ENCODE measurements around the gene KDELR3.

Gene KDELR3

GRCh38 chr22:38456841-38457699 lies 10.8 kb upstream of the KDELR3 start:
- H3K27me3 ChIP-seq (ENCODE audit: insufficient read depth, low read length): peaks cover 7% of the 10 kb centered on the region; the same call in 1 of the 2 replicates
- no peaks in the 10 kb centered on the region for H4K20me1 ChIP-seq (ENCODE audit: insufficient read depth, low read length)
- H3K36me3 ChIP-seq (ENCODE audit: insufficient read depth, low read length): no peaks in the 10 kb centered on the region
- no peak overlapping the region for H3K9ac ChIP-seq (ENCODE audit: low read length)
- no peaks in the 10 kb centered on the region for H3F3A ChIP-seq (ENCODE audit: insufficient read depth, low read length)
- no peaks in the 10 kb centered on the region for H3K9me3 ChIP-seq (ENCODE audit: low read length)
- no peak overlapping the region for H2AFZ ChIP-seq (ENCODE audit: low read length)
- peaks cover 7% of the 10 kb centered on the region for H3K4me1 ChIP-seq (ENCODE audit: insufficient read depth, low read length, severe bottlenecking)
- no peaks in the 10 kb centered on the region for H3K79me2 ChIP-seq (ENCODE audit: insufficient read depth, low read length)
- TF ChIP-seq EZH2 (IDR thresholded peaks at IDR 0.05; ENCODE audit: borderline replicate concordance, low read length) (no peak), CTCF (IDR thresholded peaks at IDR 0.05; ENCODE audit: low read length) (no peak)
- no peak overlapping the region for H3K27ac ChIP-seq (ENCODE audit: low read depth, low read length, poor library complexity, severe bottlenecking)
- H3K9me2 ChIP-seq (ENCODE audit: low read depth, low read length): no peaks in the 10 kb centered on the region
- no peak overlapping the region for H3K4me3 ChIP-seq (ENCODE audit: low read depth, low read length, poor library complexity, severe bottlenecking)
- H3K4me2 ChIP-seq (ENCODE audit: low read length): no peak overlapping the region

- H3K27ac ChIP-seq (ENCODE audit: low read depth, low read length, poor library complexity, severe bottlenecking): no peak overlapping the region
- H2AFZ ChIP-seq (ENCODE audit: low read length): no peak overlapping the region
- H3K27me3 ChIP-seq (ENCODE audit: insufficient read depth, low read length): 0 out of 2 replicates have a peak, but pooled peaks cover 9% of the 10 kb centered on the region
- no peaks in the 10 kb centered on the region for H3F3A ChIP-seq (ENCODE audit: insufficient read depth, low read length)
- no peaks in the 10 kb centered on the region for H3K36me3 ChIP-seq (ENCODE audit: insufficient read depth, low read length)
- H3K4me2 ChIP-seq (ENCODE audit: low read length): no peak overlapping the region
- H3K9me2 ChIP-seq (ENCODE audit: low read depth, low read length): no peaks in the 10 kb centered on the region
- TF ChIP-seq CTCF (IDR thresholded peaks at IDR 0.05; ENCODE audit: low read length) (no peak), EZH2 (IDR thresholded peaks at IDR 0.05; ENCODE audit: borderline replicate concordance, low read length) (no peak)
- no peak overlapping the region for H3K9ac ChIP-seq (ENCODE audit: low read length)
- H3K79me2 ChIP-seq (ENCODE audit: insufficient read depth, low read length): no peaks in the 10 kb centered on the region
- no peak overlapping the region for H3K4me3 ChIP-seq (ENCODE audit: low read depth, low read length, poor library complexity, severe bottlenecking)
- no peaks in the 10 kb centered on the region for H3K9me3 ChIP-seq (ENCODE audit: low read length)
- peaks cover 15% of the 10 kb centered on the region for H3K4me1 ChIP-seq (ENCODE audit: insufficient read depth, low read length, severe bottlenecking)
- H4K20me1 ChIP-seq (ENCODE audit: insufficient read depth, low read length): no peaks in the 10 kb centered on the region
Measured at GRCh38 chr22:38460426-38460840, 7.5 kb upstream of the KDELR3 start.

GRCh38 chr22:38461057-38461413 lies 6.9 kb upstream of the KDELR3 start:
- no peaks in the 10 kb centered on the region for H3K79me2 ChIP-seq (ENCODE audit: insufficient read depth, low read length)
- no peak overlapping the region for H3K27ac ChIP-seq (ENCODE audit: low read depth, low read length, poor library complexity, severe bottlenecking)
- no peaks in the 10 kb centered on the region for H3K9me3 ChIP-seq (ENCODE audit: low read length)
- H2AFZ ChIP-seq (ENCODE audit: low read length): no peak overlapping the region
- H3K4me1 ChIP-seq (ENCODE audit: insufficient read depth, low read length, severe bottlenecking): peaks cover 15% of the 10 kb centered on the region
- H3K27me3 ChIP-seq (ENCODE audit: insufficient read depth, low read length): 0 out of 2 replicates have a peak, but pooled peaks cover 15% of the 10 kb centered on the region
- no peak overlapping the region for H3K4me3 ChIP-seq (ENCODE audit: low read depth, low read length, poor library complexity, severe bottlenecking)
- H3K4me2 ChIP-seq (ENCODE audit: low read length): no peak overlapping the region; the same call in 1 of the 2 replicates
- H3F3A ChIP-seq (ENCODE audit: insufficient read depth, low read length): no peaks in the 10 kb centered on the region
- H3K36me3 ChIP-seq (ENCODE audit: insufficient read depth, low read length): no peaks in the 10 kb centered on the region
- H3K9ac ChIP-seq (ENCODE audit: low read length): no peak overlapping the region
- no peaks in the 10 kb centered on the region for H3K9me2 ChIP-seq (ENCODE audit: low read depth, low read length)
- no peaks in the 10 kb centered on the region for H4K20me1 ChIP-seq (ENCODE audit: insufficient read depth, low read length)
- TF ChIP-seq EZH2 (IDR thresholded peaks at IDR 0.05; ENCODE audit: borderline replicate concordance, low read length): no peak
- no peak for TF ChIP-seq CTCF (IDR thresholded peaks at IDR 0.05; ENCODE audit: low read length)

Data from OCI-LY1 (cell line).